BLaER1 (cell line): ENCODE data around the gene DBP.
A peak's percentile ranks its signal among the peaks of the same experiment; 100 is the strongest.

Experiments used
- H3K27ac ChIP-seq: shearing (Covaris generic); formaldehyde crosslinking; 2 replicates; pipeline ENCODE4 v1.8.1; 2022
- H3K27me3 ChIP-seq: shearing (Covaris generic); formaldehyde crosslinking; 2 replicates; pipeline ENCODE4 v1.8.1; 2022
- H3K36me3 ChIP-seq: shearing (Covaris generic); formaldehyde crosslinking; 2 replicates; pipeline ENCODE4 v1.8.1; 2022
- H3K4me1 ChIP-seq: shearing (Covaris generic); formaldehyde crosslinking; 2 replicates; pipeline ENCODE4 v1.8.1; 2022
- H3K4me2 ChIP-seq: shearing (Covaris generic); formaldehyde crosslinking; 2 replicates; pipeline ENCODE4 v1.8.1; 2022
- H3K4me3 ChIP-seq: shearing (Covaris generic); formaldehyde crosslinking; 2 replicates; pipeline ENCODE4 v1.8.1; 2022
- H3K9ac ChIP-seq: shearing (Covaris generic); formaldehyde crosslinking; 2 replicates; pipeline ENCODE4 v1.8.1; 2022
- H3K9me3 ChIP-seq: shearing (Covaris generic); formaldehyde crosslinking; 2 replicates; pipeline ENCODE4 v1.8.1; 2022
- H4K20me1 ChIP-seq: shearing (Covaris generic); formaldehyde crosslinking; 2 replicates; pipeline ENCODE4 v1.8.1; 2022
- Cebpa-rat ChIP-seq: shearing (Covaris generic); IDR thresholded peaks from 2 replicates; pipeline ENCODE4 v1.8.1; 2022

Gene DBP

DNA sequence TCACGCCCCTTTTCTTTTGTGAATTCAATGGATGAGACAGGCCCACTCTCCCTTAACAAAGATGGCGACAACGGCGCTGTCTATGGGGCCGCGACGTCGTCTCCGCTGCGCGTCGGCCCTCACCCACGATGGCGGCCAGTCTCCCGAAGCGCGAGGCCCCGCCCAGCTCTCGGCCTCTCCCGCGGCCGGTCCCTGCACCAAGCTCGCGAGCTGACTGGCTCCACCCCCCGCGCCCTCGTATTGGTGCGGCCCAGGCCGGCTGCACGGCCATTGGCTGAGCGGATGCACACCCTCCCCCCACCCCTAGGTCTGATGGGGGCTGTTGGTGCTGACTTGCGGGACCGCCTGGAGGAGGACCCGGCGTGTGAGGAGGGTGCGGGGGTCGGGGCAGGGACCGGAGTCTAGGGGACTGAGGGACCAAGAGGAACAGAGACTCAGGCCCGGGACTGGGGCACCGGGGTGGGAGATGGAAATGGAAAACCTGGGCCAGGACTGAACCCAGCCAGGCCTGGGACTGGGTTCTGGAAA lies 13.0 kb downstream of the DBP start:
- peak overlapping the region; percentile 83 for H3K9ac ChIP-seq

GRCh38 chr19:48623556-48624066 lies 13.6 kb downstream of the DBP start:
- Histone ChIP-seq H3K4me1 (peaks cover 40% of the 10 kb centered on the region), H3K4me3 (peak overlapping the region; percentile 69), H4K20me1 (peaks cover 7% of the 10 kb centered on the region; the same call in 1 of the 2 replicates), H3K9ac (peak overlapping the region; percentile 81), H3K27me3 (no peaks in the 10 kb centered on the region), H3K27ac (peak overlapping the region; percentile 81), H3K4me2 (peak overlapping the region; percentile 91), H3K9me3 (no peaks in the 10 kb centered on the region), H3K36me3 (peaks cover 28% of the 10 kb centered on the region)
- TF ChIP-seq Cebpa-rat = no peak

More for the DNA sequence above, 13.0 kb downstream of the DBP start:
- H3K4me3 ChIP-seq = peak overlapping the region; percentile 69
- H3K27ac ChIP-seq = peak overlapping the region; percentile 81
- no peaks in the 10 kb centered on the region for H3K27me3 ChIP-seq
- peak overlapping the region; percentile 91 for H3K4me2 ChIP-seq
- TF ChIP-seq Cebpa-rat = no peak
- peaks cover 40% of the 10 kb centered on the region for H3K4me1 ChIP-seq
- H3K9me3 ChIP-seq = no peaks in the 10 kb centered on the region
- H3K36me3 ChIP-seq = peaks cover 33% of the 10 kb centered on the region
- peaks cover 5% of the 10 kb centered on the region; the same call in 1 of the 2 replicates for H4K20me1 ChIP-seq

DNA sequence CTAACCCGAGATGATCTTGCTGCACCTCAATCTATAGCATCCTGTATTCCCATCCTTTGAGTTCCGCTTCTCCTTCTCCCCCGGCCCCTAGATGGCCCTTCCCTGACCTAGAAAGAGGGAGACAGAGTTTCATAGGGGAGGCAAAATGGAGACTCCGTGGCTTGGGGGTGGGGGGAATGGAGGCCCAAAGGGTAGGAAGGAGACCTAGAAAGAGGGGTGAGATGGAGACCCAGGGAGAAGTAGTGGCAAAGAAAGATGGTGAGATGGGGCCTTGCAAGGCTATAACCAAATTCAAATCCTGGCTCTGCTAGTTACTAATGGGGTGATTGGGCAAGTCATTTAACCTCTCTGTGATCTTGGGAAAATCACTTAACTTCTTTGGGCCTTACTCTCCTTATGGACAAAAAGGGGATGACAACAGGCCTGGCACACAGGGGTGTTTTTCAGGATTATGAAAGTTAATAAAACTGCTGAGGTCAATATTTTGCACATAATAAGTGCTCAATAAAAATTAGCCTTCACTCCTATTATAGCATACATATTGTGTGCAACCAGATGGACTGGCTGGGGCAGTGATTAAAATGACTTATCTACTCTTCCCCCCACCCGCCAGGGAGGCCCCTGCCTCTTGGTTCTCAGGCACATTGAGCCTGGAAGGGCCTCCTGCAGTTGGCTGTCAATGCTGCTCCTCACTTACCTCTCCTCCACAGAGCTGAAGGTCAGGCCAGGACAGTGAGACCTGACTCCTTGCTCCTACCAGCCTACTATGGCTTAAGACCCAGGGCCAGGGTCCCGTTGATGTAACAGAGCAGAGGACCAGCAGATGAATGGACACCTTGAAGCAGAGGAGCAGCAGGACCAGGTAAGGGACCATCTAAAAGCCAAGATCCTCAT lies 17.2 kb downstream of the DBP start:
- Histone ChIP-seq H4K20me1 (peaks cover 41% of the 10 kb centered on the region), H3K4me3 (peak overlapping the region; percentile 85), H3K27me3 (no peaks in the 10 kb centered on the region), H3K4me2 (peak overlapping the region; percentile 95), H3K36me3 (peaks cover 32% of the 10 kb centered on the region), H3K9ac (peak overlapping the region; percentile 87), H3K4me1 (peaks cover 68% of the 10 kb centered on the region), H3K9me3 (no peaks in the 10 kb centered on the region), H3K27ac (peak overlapping the region; percentile 90)
- no peak for TF ChIP-seq Cebpa-rat

GRCh38 chr19:48618916-48619691 lies 18.1 kb downstream of the DBP start, which contains the start of the genes RPL18 and SPHK2:
Gene RPL18, minus strand, starts transcription at chr19:48619178. Its CDS starts 35 bp downstream, at chr19:48619143.
Gene SPHK2, plus strand, starts transcription at chr19:48619506. Its CDS starts 1,009 bp downstream, at chr19:48620515.
- Histone ChIP-seq H3K4me2 (peak within 1 kb of the TSS; percentile 96), H3K27me3 (no peaks in the 10 kb centered on the region), H3K9ac (peak within 1 kb of the TSS; percentile 97), H3K4me1 (peaks cover 62% of the 10 kb centered on the region), H3K36me3 (peaks cover 40% of the 10 kb centered on the region), H4K20me1 (peaks cover 47% of the 10 kb centered on the region), H3K4me3 (peak within 1 kb of the TSS; percentile 85), H3K9me3 (no peaks in the 10 kb centered on the region), H3K27ac (peak within 1 kb of the TSS; percentile 93)
- TF ChIP-seq Cebpa-rat = no peak

DNA sequence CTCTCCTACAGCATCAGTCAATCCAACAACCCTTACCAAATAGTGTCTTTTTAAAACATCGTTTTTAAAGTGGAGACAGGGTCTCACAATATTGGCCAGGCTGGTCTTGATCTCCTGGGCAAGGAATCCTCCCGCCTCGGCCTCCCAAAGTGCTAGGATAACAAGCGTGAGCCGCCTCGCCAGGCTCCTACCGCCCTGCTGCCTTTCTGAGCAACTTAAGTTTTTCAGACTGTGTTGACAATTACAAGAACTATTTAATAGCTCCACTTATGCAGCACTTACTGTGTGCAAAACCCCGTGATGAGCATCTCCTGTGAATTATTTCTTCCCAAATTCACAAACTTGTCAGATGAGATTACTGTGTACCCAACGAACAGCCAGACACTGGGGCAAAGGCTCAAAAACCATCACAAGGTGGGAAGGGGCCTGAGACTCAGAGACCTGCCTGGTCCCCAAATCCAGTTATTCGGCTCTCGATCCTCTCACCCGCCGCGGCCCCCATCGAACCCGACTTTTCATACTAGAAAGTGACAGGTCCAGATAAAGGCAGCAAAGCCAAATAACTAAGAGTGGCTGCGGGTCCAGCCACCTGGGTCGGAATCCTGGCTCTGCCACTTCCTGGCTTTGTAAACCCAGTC lies 18.8 kb downstream of the DBP start:
- Histone ChIP-seq H3K4me2 (peak overlapping the region; percentile 96), H3K9me3 (no peaks in the 10 kb centered on the region), H3K9ac (peak overlapping the region; percentile 97), H4K20me1 (peaks cover 54% of the 10 kb centered on the region), H3K4me3 (peak overlapping the region; percentile 85), H3K27ac (peak overlapping the region; percentile 93), H3K36me3 (peaks cover 47% of the 10 kb centered on the region), H3K27me3 (no peaks in the 10 kb centered on the region), H3K4me1 (peaks cover 64% of the 10 kb centered on the region)
- no peak for TF ChIP-seq Cebpa-rat

DNA sequence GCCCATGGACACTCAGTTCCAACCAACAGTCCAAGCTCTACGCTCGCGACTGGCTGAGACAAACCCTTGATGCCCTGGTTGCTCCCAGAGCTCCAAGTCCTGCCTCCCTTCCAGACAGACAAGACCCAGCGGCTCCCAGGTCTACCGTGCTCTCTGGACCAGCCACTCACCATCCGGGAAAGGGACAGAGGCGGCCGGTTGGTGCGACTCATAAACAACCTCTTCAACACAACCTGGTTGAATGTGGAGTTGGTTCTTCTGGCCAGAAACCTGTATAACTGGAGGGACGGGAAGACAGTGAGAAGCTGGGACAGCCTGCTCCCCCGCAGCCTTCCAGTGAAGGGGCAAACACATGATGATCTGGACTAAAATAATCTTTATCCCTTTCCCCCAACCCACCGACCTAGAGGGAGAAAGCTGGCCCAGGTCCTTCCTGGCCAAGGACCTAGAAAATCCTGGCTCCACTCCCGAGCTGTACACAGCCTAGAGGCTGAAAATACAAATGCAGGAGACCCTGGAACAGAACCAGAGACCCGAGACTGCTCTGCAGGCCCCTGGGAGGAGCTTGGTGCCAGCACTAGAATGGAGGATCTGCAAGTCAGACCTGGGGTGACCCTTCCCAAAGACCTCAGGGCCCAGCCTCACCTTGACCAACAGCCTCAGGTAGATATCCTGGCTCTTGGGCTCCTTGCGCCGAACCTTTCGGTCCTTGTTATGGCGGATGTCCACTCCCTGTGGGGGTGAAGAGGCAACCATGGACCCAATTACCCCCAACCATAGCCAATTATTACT lies 19.8 kb downstream of the DBP start:
- peak overlapping the region; percentile 96 for H3K4me2 ChIP-seq
- peak overlapping the region; percentile 93 for H3K27ac ChIP-seq
- peaks cover 52% of the 10 kb centered on the region for H3K36me3 ChIP-seq
- peak overlapping the region; percentile 97 for H3K9ac ChIP-seq
- peaks cover 61% of the 10 kb centered on the region for H3K4me1 ChIP-seq
- H4K20me1 ChIP-seq = peaks cover 54% of the 10 kb centered on the region
- no peaks in the 10 kb centered on the region for H3K9me3 ChIP-seq
- TF ChIP-seq Cebpa-rat = no peak
- H3K27me3 ChIP-seq = no peaks in the 10 kb centered on the region
- peak overlapping the region; percentile 85 for H3K4me3 ChIP-seq

DNA sequence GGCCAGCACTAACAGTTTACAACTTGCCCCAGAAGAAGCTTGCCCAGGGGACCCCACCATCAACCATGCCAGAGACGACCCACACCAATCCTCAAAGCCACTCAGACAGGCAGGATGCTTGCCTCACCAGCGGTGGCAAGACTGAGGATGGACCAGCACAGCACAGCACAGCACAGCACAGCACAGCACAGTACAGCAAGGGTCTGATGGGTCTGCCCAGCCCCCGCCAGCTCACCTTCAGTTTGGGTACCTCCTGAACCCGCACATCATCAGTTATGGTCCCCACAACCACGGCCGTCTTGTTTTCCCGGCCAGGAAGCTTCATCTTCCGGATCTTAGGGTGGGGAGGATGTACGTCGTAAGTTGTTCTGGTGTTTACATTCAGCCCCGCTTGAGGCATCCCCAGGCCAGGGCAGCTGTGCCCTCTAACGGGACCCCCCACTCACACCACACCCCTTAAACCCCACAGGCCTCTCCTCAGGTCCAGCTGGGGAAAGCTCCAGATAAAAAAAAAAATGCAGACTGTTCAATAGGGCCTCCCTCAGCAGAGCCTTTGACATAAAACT lies 20.6 kb downstream of the DBP start:
- Histone ChIP-seq H3K27ac (peak overlapping the region; percentile 93; the same call in 1 of the 2 replicates), H3K36me3 (peaks cover 52% of the 10 kb centered on the region), H3K4me1 (peaks cover 58% of the 10 kb centered on the region), H4K20me1 (peaks cover 54% of the 10 kb centered on the region), H3K4me2 (peak overlapping the region; percentile 96), H3K9me3 (no peaks in the 10 kb centered on the region), H3K27me3 (no peaks in the 10 kb centered on the region), H3K9ac (peak overlapping the region; percentile 97), H3K4me3 (peak overlapping the region; percentile 85)
- no peak for TF ChIP-seq Cebpa-rat

GRCh38 chr19:48616041-48616436 lies 21.1 kb downstream of the DBP start:
- Histone ChIP-seq H3K9ac (peak overlapping the region; percentile 97), H3K4me2 (peak overlapping the region; percentile 96), H3K4me1 (peaks cover 58% of the 10 kb centered on the region), H3K27ac (no peak overlapping the region), H4K20me1 (peaks cover 54% of the 10 kb centered on the region), H3K27me3 (no peaks in the 10 kb centered on the region), H3K36me3 (peaks cover 52% of the 10 kb centered on the region), H3K9me3 (no peaks in the 10 kb centered on the region), H3K4me3 (0 out of 2 replicates have a peak overlapping the region, but pooled peaks have one; percentile 85)
- TF ChIP-seq Cebpa-rat = no peak
